Endodermal cell (in vitro differentiated cells): ENCODE data around the gene CDRT4. TPM values are rescaled to one million over a fixed set of nuclear protein-coding genes. Genes with fewer than 3 reads are reported as not detected.

Experiments used
- DNase-seq: peaks from one replicate; pipeline ENCODE4 v3.0.0-alpha.2; 2017
- H3K27ac ChIP-seq: 2 replicates; pipeline ENCODE4 v1.5.1; 2013; ENCODE audit warnings: mild to moderate bottlenecking, low read depth, low read length, moderate library complexity
- H3K27me3 ChIP-seq: 2 replicates; pipeline ENCODE4 v1.6.1; 2013; ENCODE audit warnings: mild to moderate bottlenecking, low read length, moderate library complexity; ENCODE audit not compliant: insufficient read depth, control insufficient read depth, poor library complexity, severe bottlenecking
- H3K36me3 ChIP-seq: 2 replicates; pipeline ENCODE4 v1.7.0; 2013; ENCODE audit warnings: mild to moderate bottlenecking, low read length, moderate library complexity; ENCODE audit not compliant: control insufficient read depth, insufficient read depth
- H3K4me1 ChIP-seq: one replicate; pipeline ENCODE4 v1.7.0; 2013; ENCODE audit warnings: low read length; ENCODE audit not compliant: control insufficient read depth, insufficient read depth
- H3K4me3 ChIP-seq: 2 replicates; pipeline ENCODE4 v1.5.1; 2013; ENCODE audit warnings: mild to moderate bottlenecking, low read length, moderate library complexity
- H3K9ac ChIP-seq: 2 replicates; pipeline ENCODE4 v1.6.1; 2013; ENCODE audit warnings: mild to moderate bottlenecking, low read length, moderate library complexity; ENCODE audit not compliant: poor library complexity, severe bottlenecking; ENCODE audit errors: extremely low read depth
- H3K9me3 ChIP-seq: 2 replicates; pipeline ENCODE4 v1.6.1; 2013; ENCODE audit warnings: mild to moderate bottlenecking, low read length, moderate library complexity; ENCODE audit not compliant: control insufficient read depth
- H3K27ac Mint-ChIP-seq: 2 replicates; pipeline ENCODE4 v1.8.0; 2020; ENCODE audit warnings: mixed read lengths
- H3K27me3 Mint-ChIP-seq: 2 replicates; pipeline ENCODE4 v1.8.0; 2021; ENCODE audit warnings: mild to moderate bottlenecking, mixed read lengths; ENCODE audit not compliant: insufficient read depth
- H3K36me3 Mint-ChIP-seq: 2 replicates; pipeline ENCODE4 v1.8.0; 2020; ENCODE audit warnings: low read depth, mixed read lengths
- H3K4me1 Mint-ChIP-seq: 2 replicates; pipeline ENCODE4 v1.8.0; 2020; ENCODE audit warnings: mixed read lengths
- H3K4me3 Mint-ChIP-seq: 2 replicates; pipeline ENCODE4 v1.8.0; 2020; ENCODE audit warnings: mild to moderate bottlenecking, moderate library complexity, mixed read lengths
- H3K9me3 Mint-ChIP-seq: 2 replicates; pipeline ENCODE4 v1.8.0; 2020; ENCODE audit warnings: mild to moderate bottlenecking, mixed read lengths
- WGBS, 2 experiments: methylation state at CpG; one replicate each; pipeline versions ENCODE4 v1.1.5 to v1.1.7; 2013; ENCODE audit warnings: missing lambda C conversion rate in 2 of 2, mixed read lengths in 1 of 2; ENCODE audit not compliant: insufficient coverage in 1 of 2, insufficient read length in 1 of 2; 5-methylcytosine and 5-hydroxymethylcytosine counted together
- total RNA-seq, 2 donors: library from RNA; stranded (reverse); fragmentation: NEBNext Ultra II Directional in 1 of 2; extraction: Animal tissue kit (Norgen Biotek cat#: 25700) in 1 of 2; gene quantifications; 2 replicates in 1 of 2; 3 replicates in 1 of 2; pipeline ENCODE4 v1.2.1, GENCODE V29; 2021
- TF ChIP-seq, protein P1 (sequence below): fragments of 200-600 bp; sonication (generic); conservative IDR thresholded peaks from 2 replicates; pipeline ENCODE4 v1.5.0; 2021; ENCODE audit warnings: antibody characterized with exemption, mild to moderate bottlenecking

The CDRT4 gene
- total RNA-seq, 2 donors from 2014 or later, result 16.4 to 39.7 TPM

DNA sequence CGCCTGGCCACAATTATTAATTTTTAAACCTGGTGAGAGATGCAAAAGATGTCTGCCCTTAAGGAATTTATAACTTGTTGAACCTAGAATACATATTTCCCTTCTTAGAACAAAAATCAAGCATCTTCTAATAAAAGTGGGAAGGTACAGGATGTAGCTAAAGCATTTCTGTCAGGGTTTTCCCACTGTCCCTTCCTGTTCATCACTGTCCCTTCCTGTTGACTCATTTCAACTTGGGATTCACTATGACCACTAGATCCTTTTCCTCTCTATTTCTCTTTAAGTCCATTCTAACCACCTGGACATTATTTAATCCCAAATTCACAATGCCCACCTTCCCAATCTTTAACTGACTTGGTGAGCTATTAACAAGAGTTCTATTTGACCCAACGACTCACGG is 33.9 kb upstream of the CDRT4 start:
- no peak for DNase-seq
- Histone ChIP-seq H3K27ac (no peak overlapping the region), H3K36me3 (peaks cover 88% of the 10 kb centered on the region), H3K4me3 (no peak overlapping the region), H3K4me1 (no peaks in the 10 kb centered on the region), H3K9ac (no peak overlapping the region), H3K9me3 (peaks cover 6% of the 10 kb centered on the region), H3K27me3 (no peaks in the 10 kb centered on the region)
- no peaks in the 10 kb centered on the region for H3K9me3 Mint-ChIP-seq
- TF ChIP-seq, protein P1, sequence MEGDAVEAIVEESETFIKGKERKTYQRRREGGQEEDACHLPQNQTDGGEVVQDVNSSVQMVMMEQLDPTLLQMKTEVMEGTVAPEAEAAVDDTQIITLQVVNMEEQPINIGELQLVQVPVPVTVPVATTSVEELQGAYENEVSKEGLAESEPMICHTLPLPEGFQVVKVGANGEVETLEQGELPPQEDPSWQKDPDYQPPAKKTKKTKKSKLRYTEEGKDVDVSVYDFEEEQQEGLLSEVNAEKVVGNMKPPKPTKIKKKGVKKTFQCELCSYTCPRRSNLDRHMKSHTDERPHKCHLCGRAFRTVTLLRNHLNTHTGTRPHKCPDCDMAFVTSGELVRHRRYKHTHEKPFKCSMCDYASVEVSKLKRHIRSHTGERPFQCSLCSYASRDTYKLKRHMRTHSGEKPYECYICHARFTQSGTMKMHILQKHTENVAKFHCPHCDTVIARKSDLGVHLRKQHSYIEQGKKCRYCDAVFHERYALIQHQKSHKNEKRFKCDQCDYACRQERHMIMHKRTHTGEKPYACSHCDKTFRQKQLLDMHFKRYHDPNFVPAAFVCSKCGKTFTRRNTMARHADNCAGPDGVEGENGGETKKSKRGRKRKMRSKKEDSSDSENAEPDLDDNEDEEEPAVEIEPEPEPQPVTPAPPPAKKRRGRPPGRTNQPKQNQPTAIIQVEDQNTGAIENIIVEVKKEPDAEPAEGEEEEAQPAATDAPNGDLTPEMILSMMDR, result no peak
- no peak overlapping the region for H3K27ac Mint-ChIP-seq
- H3K4me3 Mint-ChIP-seq, result no peak overlapping the region
- H3K36me3 Mint-ChIP-seq, result peaks cover 71% of the 10 kb centered on the region
- peaks cover 2% of the 10 kb centered on the region for H3K4me1 Mint-ChIP-seq
- H3K27me3 Mint-ChIP-seq, result no peaks in the 10 kb centered on the region
- 75 to 85% methylated on average over 3 of the region's 3 CpGs for WGBS, 2 experiments

DNA sequence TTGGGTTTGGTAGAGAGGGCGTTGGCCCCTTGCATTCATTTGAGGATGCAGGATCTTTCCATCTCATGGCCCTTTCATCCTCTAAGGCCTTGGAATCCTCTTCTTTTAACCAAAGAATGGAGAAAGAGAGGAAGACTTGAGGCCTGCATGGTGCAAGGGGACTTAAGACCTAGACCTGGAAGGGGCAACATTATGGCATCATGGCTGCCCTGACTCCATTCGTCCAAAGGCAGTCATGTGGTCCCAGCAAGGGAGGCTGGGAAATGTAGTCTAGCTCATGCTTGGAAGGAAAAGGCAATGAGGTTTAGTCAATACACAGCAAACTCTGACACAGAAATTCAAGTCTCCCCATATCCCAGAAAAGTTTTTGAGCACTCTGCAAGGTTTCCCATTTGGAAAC is 30.7 kb upstream of the CDRT4 start:
- WGBS, 2 experiments, result 88% methylated on average over 2 of the region's 2 CpGs; no CpG with 5 or more reads in 1 of the 2 experiments
- no peak overlapping the region for H3K27ac Mint-ChIP-seq

DNA sequence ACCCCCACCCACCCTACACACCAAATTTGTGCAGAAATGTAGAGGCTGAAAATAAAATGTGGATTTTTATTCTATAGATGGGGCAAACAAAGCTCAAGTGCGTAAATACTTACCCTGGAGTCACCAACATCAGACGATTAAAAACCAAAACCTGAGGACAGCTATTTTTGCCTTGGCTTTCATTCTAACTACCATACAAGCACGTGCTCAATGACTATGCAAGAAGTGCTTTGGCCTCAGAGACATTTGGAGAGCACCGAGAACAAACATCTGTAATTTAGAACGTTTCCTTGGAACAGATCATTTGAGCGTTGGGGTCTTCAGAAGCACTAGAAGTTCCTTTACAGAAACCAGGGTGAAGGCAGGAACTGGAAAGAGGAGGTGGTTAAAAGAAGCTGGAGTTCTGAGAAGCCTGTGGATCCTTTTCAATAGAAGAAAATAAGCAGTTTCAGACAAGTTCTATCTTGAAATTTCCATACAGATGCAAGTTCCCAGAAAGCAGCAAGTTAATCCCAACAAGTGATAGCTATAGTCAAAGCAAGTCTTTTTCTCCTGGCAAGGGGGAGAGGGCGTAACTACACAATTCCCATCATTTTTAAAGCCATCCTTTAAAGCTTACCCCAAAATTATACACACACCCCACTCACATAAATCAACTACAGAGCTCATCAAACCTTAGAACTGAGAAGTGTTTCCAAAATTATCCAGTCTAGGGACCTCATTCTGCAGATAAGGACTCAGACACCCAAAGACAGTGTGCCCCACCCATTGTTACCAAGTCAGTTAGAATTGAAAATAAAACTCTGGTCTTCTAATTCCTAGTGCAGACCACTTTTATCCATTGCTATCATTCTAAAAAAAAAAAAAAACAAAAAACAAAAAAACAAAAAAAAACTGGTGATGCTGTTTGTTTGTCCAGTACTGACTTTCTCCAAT is 29.6 kb upstream of the CDRT4 start:
- Histone ChIP-seq H3K4me1 (no peaks in the 10 kb centered on the region), H3K27ac (no peak overlapping the region), H3K9me3 (peaks cover 15% of the 10 kb centered on the region), H3K4me3 (no peak overlapping the region), H3K9ac (no peak overlapping the region), H3K36me3 (peaks cover 96% of the 10 kb centered on the region), H3K27me3 (no peaks in the 10 kb centered on the region)
- Mint-ChIP-seq H3K9me3 (no peaks in the 10 kb centered on the region), H3K4me1 (peaks cover 1% of the 10 kb centered on the region), H3K27me3 (no peaks in the 10 kb centered on the region), H3K4me3 (no peak overlapping the region), H3K36me3 (peaks cover 84% of the 10 kb centered on the region), H3K27ac (no peak overlapping the region)
- 96 to 97% methylated on average over 6 to 7 of the region's 7 CpGs for WGBS, 2 experiments
- TF ChIP-seq, protein P1, result no peak
- no peak for DNase-seq

More for the DNA sequence above, 30.7 kb upstream of the CDRT4 start:
- peak; percentile 82 for DNase-seq
- Histone ChIP-seq H3K36me3 (peaks cover 93% of the 10 kb centered on the region), H3K27ac (no peak overlapping the region), H3K4me3 (no peak overlapping the region), H3K4me1 (no peaks in the 10 kb centered on the region), H3K9me3 (peaks cover 15% of the 10 kb centered on the region), H3K27me3 (no peaks in the 10 kb centered on the region), H3K9ac (no peak overlapping the region)
- Mint-ChIP-seq H3K36me3 (peaks cover 83% of the 10 kb centered on the region), H3K4me3 (no peak overlapping the region), H3K9me3 (no peaks in the 10 kb centered on the region), H3K27me3 (no peaks in the 10 kb centered on the region), H3K4me1 (peaks cover 3% of the 10 kb centered on the region)
- TF ChIP-seq, protein P1, result no peak
